Right lobe of liver (tissue), 4 donors: Measurements from ENCODE around the gene SASH1.

Experiments
- POLR2A ChIP-seq: fragments of 450-650 bp; IDR thresholded peaks from one replicate; pipeline ENCODE4 v1.6.1; 2017; ENCODE audit warnings: antibody characterized with exemption, mild to moderate bottlenecking
- TF ChIP-seq, protein P1 (sequence below), 4 donors: fragments of 200-600 bp in 3 of 4; fragments of 450-650 bp in 1 of 4; IDR thresholded peaks; one replicate each; pipeline versions ENCODE4 v1.5.1 to v1.8.0; 2016 to 2022; ENCODE audit warnings: antibody characterized with exemption in 4 of 4, mild to moderate bottlenecking in 2 of 4
- donor health status: DM: no; HTN: no; CAD: no.
- donor health status: DM: no; HTN: no; CAD: no.
- donor health status: DM: no; HTN: yes; CAD: no.

DNA sequence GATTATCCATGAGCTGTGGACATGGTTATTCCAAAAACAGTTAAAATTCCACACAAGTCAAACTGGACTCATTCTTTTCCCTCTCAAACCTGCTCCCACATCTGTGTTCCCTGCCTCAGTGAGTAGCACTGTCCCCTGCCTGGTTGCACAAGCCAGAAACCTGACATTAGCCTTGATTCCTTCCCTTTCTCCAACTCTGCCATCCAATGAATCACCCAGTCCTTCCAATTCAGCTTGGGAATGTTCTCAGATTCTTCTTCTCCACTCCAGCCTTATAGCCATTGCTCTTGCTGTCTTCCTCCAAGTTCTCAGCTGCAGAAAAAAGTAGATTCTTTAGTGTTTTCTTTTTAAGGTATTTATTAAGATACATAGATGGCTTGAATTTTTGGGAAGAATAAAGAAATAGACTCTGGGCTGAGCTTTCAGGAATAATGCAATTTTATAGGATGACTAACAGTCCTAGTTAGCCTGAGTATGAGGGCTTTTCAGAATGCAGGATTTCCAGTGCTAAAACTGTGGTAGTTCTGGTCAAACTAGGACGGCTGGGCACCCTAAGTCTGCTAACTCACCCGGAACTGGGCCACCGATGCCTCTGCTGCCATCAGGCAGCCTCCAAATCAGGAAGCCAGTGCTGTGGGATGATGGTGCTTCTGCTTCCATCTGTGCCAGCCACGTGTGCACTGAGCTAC, 18.2 kb upstream of the SASH1 start:
- TF ChIP-seq, protein P1, sequence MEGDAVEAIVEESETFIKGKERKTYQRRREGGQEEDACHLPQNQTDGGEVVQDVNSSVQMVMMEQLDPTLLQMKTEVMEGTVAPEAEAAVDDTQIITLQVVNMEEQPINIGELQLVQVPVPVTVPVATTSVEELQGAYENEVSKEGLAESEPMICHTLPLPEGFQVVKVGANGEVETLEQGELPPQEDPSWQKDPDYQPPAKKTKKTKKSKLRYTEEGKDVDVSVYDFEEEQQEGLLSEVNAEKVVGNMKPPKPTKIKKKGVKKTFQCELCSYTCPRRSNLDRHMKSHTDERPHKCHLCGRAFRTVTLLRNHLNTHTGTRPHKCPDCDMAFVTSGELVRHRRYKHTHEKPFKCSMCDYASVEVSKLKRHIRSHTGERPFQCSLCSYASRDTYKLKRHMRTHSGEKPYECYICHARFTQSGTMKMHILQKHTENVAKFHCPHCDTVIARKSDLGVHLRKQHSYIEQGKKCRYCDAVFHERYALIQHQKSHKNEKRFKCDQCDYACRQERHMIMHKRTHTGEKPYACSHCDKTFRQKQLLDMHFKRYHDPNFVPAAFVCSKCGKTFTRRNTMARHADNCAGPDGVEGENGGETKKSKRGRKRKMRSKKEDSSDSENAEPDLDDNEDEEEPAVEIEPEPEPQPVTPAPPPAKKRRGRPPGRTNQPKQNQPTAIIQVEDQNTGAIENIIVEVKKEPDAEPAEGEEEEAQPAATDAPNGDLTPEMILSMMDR (IDR thresholded peaks at IDR 0.05): no peak
- no peak for TF ChIP-seq POLR2A
